ENCODE data around the gene ABI3.
"Not testable (repeated sequence)": the region's sequence is repeated elsewhere in the genome, so short reads cannot be mapped to it uniquely, and the experiment has no call there.

ABI3 gene

GRCh38 chr17:49247944-49248343 is 37.4 kb downstream of the ABI3 start:
- DNase-seq (ENCODE audit: low read depth, low spot score), result no peak

DNA sequence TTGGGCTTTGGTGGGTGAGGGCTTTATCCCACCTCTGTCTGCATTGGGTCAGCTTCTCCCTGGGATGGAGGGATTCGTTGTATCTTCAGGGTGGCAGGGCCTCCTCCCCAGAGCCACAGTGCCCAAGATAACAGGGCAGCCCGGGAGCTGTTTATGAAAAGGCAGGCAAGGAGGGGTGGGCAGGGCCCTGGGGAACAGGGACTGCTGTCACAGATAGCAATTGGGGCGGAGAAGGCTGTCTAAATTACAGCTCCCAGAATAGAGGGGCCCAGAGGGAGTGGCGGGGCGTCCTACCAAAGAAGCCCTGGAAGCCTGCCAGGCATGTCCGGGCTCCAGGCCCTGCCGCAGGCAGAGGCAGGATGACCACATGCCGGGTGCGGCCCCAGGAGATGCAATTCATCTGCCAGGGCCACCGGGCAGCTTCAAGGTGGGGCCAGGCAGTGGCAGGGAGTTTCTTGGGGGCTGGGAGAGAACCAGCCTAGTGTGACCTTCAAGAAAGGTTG is 38.8 kb downstream of the ABI3 start:
- no peak overlapping the region for H3K27ac ChIP-seq
- no peak for DNase-seq (ENCODE audit: low read depth, low spot score)

More at GRCh38 chr17:49247944-49248343, 37.4 kb downstream of the ABI3 start:
- no peak overlapping the region for H3K27ac ChIP-seq

- no peak for DNase-seq (ENCODE audit: low read depth, low spot score)
- H3K27ac ChIP-seq, result no peak overlapping the region
Measured at GRCh38 chr17:49249890-49250522, 39.5 kb downstream of the ABI3 start.

DNA sequence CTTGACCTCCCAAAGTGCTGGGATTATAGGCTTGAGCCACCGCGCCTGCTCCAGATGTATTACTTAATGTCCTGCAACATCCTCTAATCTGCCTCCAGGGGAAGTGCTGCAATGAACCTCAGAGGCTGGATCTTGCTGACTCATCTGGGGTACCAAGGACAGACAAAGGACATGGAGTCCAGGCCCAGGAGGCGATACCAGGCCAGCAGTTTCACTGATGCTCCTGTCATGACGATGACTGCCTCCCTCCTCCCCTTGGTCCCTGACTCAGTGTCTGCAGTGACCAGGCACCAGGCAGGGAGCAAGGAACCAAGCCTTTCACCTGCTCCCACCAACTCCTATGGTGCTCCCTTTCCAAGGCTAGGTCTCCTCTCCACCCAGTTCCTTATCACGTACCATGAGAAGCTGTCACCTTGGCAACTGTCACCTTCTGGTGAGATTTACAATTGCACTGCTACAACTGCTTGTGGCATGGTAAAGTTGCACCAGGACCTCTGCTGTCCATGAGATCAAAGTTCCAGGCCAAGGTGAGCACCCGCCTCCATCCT is 41.7 kb downstream of the ABI3 start:
- H3K27ac ChIP-seq, result no peak overlapping the region
- DNase-seq (ENCODE audit: low read depth, low spot score), result no peak

- H3K27ac ChIP-seq, result no peak overlapping the region
- no peak for DNase-seq (ENCODE audit: low read depth, low spot score)
Measured at GRCh38 chr17:49254066-49254465, 43.6 kb downstream of the ABI3 start.

DNA sequence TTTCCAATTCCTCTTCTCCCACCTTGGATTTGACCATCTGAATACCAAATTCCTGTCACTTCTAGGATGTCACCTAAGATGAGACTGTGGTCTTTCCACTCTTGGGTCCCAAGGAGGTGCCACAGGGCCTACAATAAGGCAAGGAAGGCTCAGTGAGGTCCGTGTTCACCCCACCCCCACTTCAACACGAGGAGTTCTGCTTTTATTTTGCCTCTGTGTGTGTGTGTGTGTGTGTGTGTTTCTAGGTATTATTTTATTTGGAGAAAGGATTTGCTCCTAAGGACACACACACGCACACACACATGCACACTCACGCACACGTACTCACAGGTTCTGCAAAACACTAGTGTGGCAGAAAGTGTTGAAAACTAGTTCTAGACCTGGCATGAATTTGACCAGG is 44.6 kb downstream of the ABI3 start:
- H3K27ac ChIP-seq, result no peak overlapping the region
- no peak for DNase-seq (ENCODE audit: low read depth, low spot score)

GRCh38 chr17:49258394-49258793 is 47.9 kb downstream of the ABI3 start:
- no peak overlapping the region for H3K27ac ChIP-seq
- DNase-seq (ENCODE audit: low read depth, low spot score), result no peak

GRCh38 chr17:49259663-49260010 is 49.1 kb downstream of the ABI3 start:
- H3K27ac ChIP-seq, result peak overlapping the region; percentile 69
- no peak for DNase-seq (ENCODE audit: low read depth, low spot score)

DNA sequence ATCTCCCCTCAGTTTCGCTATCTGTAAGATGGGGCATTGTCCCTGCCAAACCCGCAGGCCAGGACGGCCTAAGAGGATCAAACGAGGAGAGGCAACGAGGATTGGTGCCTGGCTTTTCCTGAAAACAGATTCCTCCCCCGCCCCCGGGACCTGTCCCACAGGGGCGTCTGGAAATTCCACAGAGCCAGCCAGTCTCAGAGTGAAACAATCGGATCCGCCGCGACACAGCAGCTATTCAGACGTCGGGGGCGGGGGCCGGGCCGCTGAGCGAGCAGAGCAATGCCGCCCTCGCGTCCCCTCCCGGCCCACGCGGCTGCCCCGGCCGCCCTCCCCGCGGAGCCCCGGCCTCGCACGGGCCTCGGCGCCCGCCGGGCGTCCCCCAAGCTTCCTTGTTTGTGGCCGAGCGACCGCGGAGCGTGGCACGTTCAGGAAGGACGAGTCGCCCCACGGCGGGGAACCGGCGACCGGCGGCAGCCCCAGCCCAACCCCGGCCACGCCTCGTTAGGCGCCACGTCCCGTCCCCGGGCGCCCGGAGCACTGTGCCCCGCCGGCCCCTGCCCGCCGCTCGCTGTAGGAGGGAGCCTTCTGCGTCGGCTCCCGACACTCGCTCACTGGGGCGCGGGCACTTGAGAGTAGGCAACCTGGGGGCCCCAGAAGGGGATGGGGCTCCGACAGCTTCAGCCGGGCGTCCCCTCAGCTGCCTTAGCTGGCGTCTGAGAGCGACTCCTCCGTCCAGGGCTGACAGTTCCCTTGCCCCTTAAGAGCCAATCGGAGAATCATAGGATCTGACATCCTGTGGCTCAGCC is 49.7 kb downstream of the ABI3 start:
- peak overlapping the region; percentile 69 for H3K27ac ChIP-seq
- peak; percentile 34 for DNase-seq (ENCODE audit: low read depth, low spot score)

GRCh38 chr17:49260817-49261291 is 50.3 kb downstream of the ABI3 start:
- H3K27ac ChIP-seq, result peak overlapping the region; percentile 69
- no peak for DNase-seq (ENCODE audit: low read depth, low spot score)

- not testable (repeated sequence) for DNase-seq (ENCODE audit: low read depth, low spot score); H3K27ac ChIP-seq
Measured at GRCh38 chr17:49261540-49261939, 51.0 kb downstream of the ABI3 start.

GRCh38 chr17:49266233-49266632 is 55.7 kb downstream of the ABI3 start:
- no peak for DNase-seq (ENCODE audit: low read depth, low spot score)
- peak overlapping the region; percentile 10 for H3K27ac ChIP-seq

GRCh38 chr17:49267912-49268311 is 57.4 kb downstream of the ABI3 start:
- DNase-seq (ENCODE audit: low read depth, low spot score), result no peak
- H3K27ac ChIP-seq, result no peak overlapping the region

DNA sequence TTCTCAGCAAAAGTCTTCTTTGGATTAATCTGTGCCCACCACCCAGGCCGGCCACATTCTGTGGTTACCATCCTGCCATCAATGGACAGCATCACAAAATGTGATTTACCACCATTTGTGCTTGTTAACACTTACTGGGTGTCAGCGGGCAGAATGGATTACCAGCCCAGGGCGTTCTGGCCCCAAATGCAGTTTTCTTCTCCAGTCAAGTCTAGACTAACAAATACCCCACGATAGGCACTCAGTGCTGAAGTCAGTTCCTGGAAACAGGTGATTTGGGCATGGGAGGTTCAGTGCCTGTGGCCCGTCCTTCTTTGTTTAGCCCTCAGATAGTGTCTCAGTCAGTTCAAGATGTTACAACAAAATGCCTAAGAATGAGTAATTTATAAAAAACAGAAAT is 58.8 kb downstream of the ABI3 start:
- no peak for DNase-seq (ENCODE audit: low read depth, low spot score)
- H3K27ac ChIP-seq, result no peak overlapping the region

All from epithelial cell of prostate (primary cell).